OCI-LY7 (cell line): ENCODE measurements around the gene FREY1.

Experiments used
- CTCF ChIP-seq: fragments of 200-600 bp; sonication (generic); conservative IDR thresholded peaks from 2 replicates; pipeline ENCODE4 v1.5.1; 2014; ENCODE audit warnings: mild to moderate bottlenecking, antibody characterized with exemption, low read length, moderate library complexity, mixed read lengths
- EZH2phosphoT487 ChIP-seq: fragments of 200-600 bp; sonication (generic); IDR thresholded peaks from 2 replicates; pipeline ENCODE4 v1.6.1; 2018; ENCODE audit warnings: low read depth, borderline replicate concordance, mild to moderate bottlenecking, mixed run types, antibody characterized with exemption, low read length, moderate library complexity, mixed read lengths

- TF ChIP-seq CTCF (no peak), EZH2phosphoT487 (no peak)
Measured at GRCh38 chr11:45896422-45896984, 10.6 kb downstream of the FREY1 start.
